K562 (cell line): Measurements from ENCODE around the gene FAM110D. TPM values are rescaled to one million over a fixed set of nuclear protein-coding genes. Genes with fewer than 3 reads are reported as not detected.
A peak's percentile ranks its signal among the peaks of the same experiment; 100 is the strongest.

Source experiments
- C11orf30 ChIP-seq: fragments of 450-650 bp; IDR thresholded peaks from 2 replicates; pipeline ENCODE4 v1.6.1; 2016; ENCODE audit warnings: low read depth, mild to moderate bottlenecking
- HMG20B ChIP-seq: fragments of 250-450 bp; sonication (Bioruptor Pico); IDR thresholded peaks from 2 replicates; pipeline ENCODE4 v1.5.0; 2021; ENCODE audit warnings: mild to moderate bottlenecking
- JUN ChIP-seq, 2 experiments: sonication (generic) in 1 of 2; formaldehyde crosslinking in 1 of 2; IDR thresholded peaks; 2 replicates each; pipeline versions ENCODE4 v1.6.1 to v1.8.0; 2012 to 2022; ENCODE audit warnings: borderline replicate concordance in 2 of 2, mild to moderate bottlenecking in 2 of 2, improper control_type of control experiment in 1 of 2, low read depth in 1 of 2, low read length in 1 of 2, missing genetic modification reagents in 1 of 2
- L3MBTL2 ChIP-seq: fragments of 450-650 bp; IDR thresholded peaks from 2 replicates; pipeline ENCODE4 v1.6.1; 2016; ENCODE audit warnings: mild to moderate bottlenecking, moderate library complexity
- NBN ChIP-seq: fragments of 450-650 bp; IDR thresholded peaks from 2 replicates; pipeline ENCODE4 v1.6.1; 2016; ENCODE audit warnings: low read depth, mild to moderate bottlenecking
- NCOA2 ChIP-seq, 2 experiments: fragments of 450-650 bp; IDR thresholded peaks; 2 replicates each; pipeline ENCODE4 v1.6.1; 2018; ENCODE audit warnings: mild to moderate bottlenecking in 2 of 2, moderate library complexity in 1 of 2; ENCODE audit not compliant: partially characterized antibody in 2 of 2
- NFRKB ChIP-seq: fragments of 450-650 bp; IDR thresholded peaks from 2 replicates; pipeline ENCODE4 v1.6.1; 2016; ENCODE audit warnings: low read depth
- NR2C2 ChIP-seq, 2 experiments: fragments of 200-800 bp in 1 of 2; sonication (Bioruptor generic) in 1 of 2; sonication (generic) in 1 of 2; formaldehyde crosslinking in 1 of 2; IDR thresholded peaks; 2 replicates each; pipeline versions ENCODE4 v1.6.1 to v1.8.0; 2016 to 2022; ENCODE audit warnings: mild to moderate bottlenecking in 1 of 2, missing compliant biosample characterization in 1 of 2, missing genetic modification characterization in 1 of 2, missing genetic modification reagents in 1 of 2
- PBX2 ChIP-seq, 2 experiments: IDR thresholded peaks in 1 of 2; conservative IDR thresholded peaks in 1 of 2; 2 replicates each; pipeline ENCODE4 v1.6.1; 2016; ENCODE audit warnings: low read depth in 2 of 2, mild to moderate bottlenecking in 1 of 2, missing compliant biosample characterization in 1 of 2, missing genetic modification characterization in 1 of 2, moderate library complexity in 1 of 2
- ZFPM2 ChIP-seq: fragments of 250-450 bp; sonication (Bioruptor Pico); IDR thresholded peaks from 2 replicates; pipeline ENCODE4 v1.5.1; 2022; ENCODE audit warnings: mild to moderate bottlenecking
- ZKSCAN8 ChIP-seq: fragments of 200-800 bp; sonication (Bioruptor generic); IDR thresholded peaks from 2 replicates; pipeline ENCODE4 v1.6.1; 2016; ENCODE audit warnings: missing genetic modification characterization, missing compliant biosample characterization
- ZNF174 ChIP-seq: fragments of 250-450 bp; sonication (Bioruptor Pico); IDR thresholded peaks from 2 replicates; pipeline ENCODE4 v1.4.0; 2020; ENCODE audit warnings: mild to moderate bottlenecking
- ZNF318 ChIP-seq, 2 experiments: fragments of 450-650 bp; IDR thresholded peaks; 2 replicates each; pipeline ENCODE4 v1.6.1; 2016; ENCODE audit warnings: mild to moderate bottlenecking in 2 of 2, borderline replicate concordance in 1 of 2, low read depth in 1 of 2, moderate library complexity in 1 of 2
- ZNF77 ChIP-seq: fragments of 250-450 bp; sonication (Bioruptor Pico); IDR thresholded peaks from 2 replicates; pipeline ENCODE4 v1.5.0; 2020
- polyA plus RNA-seq, 8 experiments: library from polyadenylated mRNA; depleted of rRNA in 4 of 8; stranded (reverse) in 5 of 8; unstranded in 3 of 8; fragments of >200 nt; fragmentation: Nextera tagmentation in 2 of 8; fragmentation: Illumina TruSeq in 1 of 8; extraction: Ambion mirVana in 2 of 8; extraction: Trizol in 1 of 8; gene quantifications; 2 replicates each; pipeline versions ENCODE4 v1.2.1 to v1.2.3, GENCODE V29; 2011 to 2014; ENCODE audit warnings: inconsistent platforms in 1 of 8, missing spikeins in 1 of 8
- total RNA-seq, 7 experiments: library from RNA; depleted of rRNA in 6 of 7; stranded (reverse); fragments of >200 nt in 6 of 7; fragmentation: Illumina TruSeq in 2 of 7; extraction: Trizol in 2 of 7; gene quantifications; 2 replicates each; pipeline versions ENCODE4 v1.2.1 to v1.2.3, GENCODE V29; 2011 to 2021; ENCODE audit warnings: low replicate concordance in 1 of 7

The FAM110D gene
- total and polyA plus RNA-seq, 9 of the 15 experiments (the other 6 are each of a cell fraction or from before 2014, with no cell fraction given) = 0.04 to 1.1 (median 0.33) TPM

GRCh38 chr1:26122988-26123973 is 35.6 kb upstream of the FAM110D start (continued):
- peak in 1 of 2 experiments; percentile 73; a peak in 1 of 4 replicates for TF ChIP-seq ZNF318 (IDR thresholded peaks at IDR 0.05; ENCODE audit: borderline replicate concordance in 1 of 2, low read depth in 1 of 2)
- peak; percentile 20 to 28 for TF ChIP-seq NCOA2 (IDR thresholded peaks at IDR 0.05; ENCODE audit: partially characterized antibody in 2 of 2)
- TF ChIP-seq JUN (IDR thresholded peaks at IDR 0.05; ENCODE audit: borderline replicate concordance, low read depth, low read length) = peak; percentile 81
- no peak for TF ChIP-seq JUN (CRISPR knock-in tag; IDR thresholded peaks at IDR 0.05; ENCODE audit: borderline replicate concordance)
- TF ChIP-seq NBN = peak; percentile 81; the same call in 1 of the 2 replicates
- no peak for TF ChIP-seq HMG20B (CRISPR knock-in tag)
- TF ChIP-seq ZNF174 (CRISPR knock-in tag) = no peak
- no peak for TF ChIP-seq NR2C2 (CRISPR knock-in tag; IDR thresholded peaks at IDR 0.05)
- peak; percentile 75 for TF ChIP-seq NR2C2 (tag; IDR thresholded peaks at IDR 0.05)
- TF ChIP-seq ZFPM2 (CRISPR knock-in tag) = 0 out of 2 replicates have a peak, but pooled peaks have one; percentile 51
- no peak for TF ChIP-seq ZKSCAN8 (CRISPR knock-in tag)
- no peak for TF ChIP-seq ZNF77 (CRISPR knock-in tag)
- peak; percentile 79 for TF ChIP-seq NFRKB
- TF ChIP-seq L3MBTL2 = peak; percentile 74
- TF ChIP-seq C11orf30 = peak; percentile 73
- no peak for TF ChIP-seq PBX2 (CRISPR knock-in tag; IDR thresholded peaks at IDR 0.05; ENCODE audit: low read depth)
- TF ChIP-seq PBX2 (tag; conservative IDR thresholded peaks at IDR 0.05; ENCODE audit: low read depth) = peak; percentile 59; the same call in 1 of the 2 replicates
